Stimulated activated CD8-positive, alpha-beta memory T cell treated with anti-CD3 and anti-CD28 coated beads, Interleukin-4, amount 100 ng/mL, for 24 hours (primary cell): ENCODE data around the gene MACROH2A2.
"Not testable (repeated sequence)": the region's sequence is repeated elsewhere in the genome, so short reads cannot be mapped to it uniquely, and the experiment has no call there.

Experiments
- DNase-seq: peaks from one replicate; pipeline ENCODE4 v3.0.0-alpha.2; 2020; ENCODE audit warnings: low read depth

The MACROH2A2 gene

DNA sequence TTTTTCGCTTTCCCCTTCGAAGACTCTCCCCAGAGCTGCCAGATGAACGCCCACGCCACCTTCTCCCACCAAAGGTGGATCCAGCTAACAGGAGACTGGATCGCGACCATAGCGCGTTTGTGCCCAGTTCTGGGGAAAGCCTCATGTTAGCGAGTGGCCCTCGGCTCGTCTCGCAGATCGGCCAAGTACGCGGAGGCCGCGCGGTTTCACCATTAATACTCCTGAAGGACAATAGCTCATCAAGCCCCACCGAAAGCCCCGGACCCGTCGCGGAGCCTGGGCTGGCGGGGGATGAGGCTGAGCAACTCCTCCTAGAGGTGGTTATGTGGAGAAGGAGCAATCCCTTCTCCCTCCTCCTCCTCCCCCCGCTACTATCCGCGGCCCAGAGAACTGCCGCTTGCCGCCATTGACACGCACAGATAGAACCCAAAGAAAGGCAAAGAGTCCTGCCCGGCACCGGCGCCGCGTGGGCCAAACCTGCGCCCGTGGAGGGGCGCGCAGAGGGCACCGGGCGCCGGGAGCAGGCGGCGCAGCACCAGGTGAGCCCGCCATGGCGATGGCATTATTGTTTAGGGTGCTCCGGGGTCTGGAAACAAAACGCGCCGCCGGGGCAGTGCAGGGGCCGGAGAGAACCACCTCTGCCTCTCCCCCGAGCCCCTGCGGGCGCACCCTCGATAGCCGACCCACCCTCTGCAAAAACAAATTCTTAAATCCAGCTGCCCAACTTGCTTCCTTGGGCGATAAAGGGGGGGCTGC, at the start of gene MACROH2A2:
MACROH2A2 (plus strand) TSS at position 385 of the 756 bp plus-strand sequence. CDS start 22,813 bp downstream, outside the sequence.
- no peak for DNase-seq

DNA sequence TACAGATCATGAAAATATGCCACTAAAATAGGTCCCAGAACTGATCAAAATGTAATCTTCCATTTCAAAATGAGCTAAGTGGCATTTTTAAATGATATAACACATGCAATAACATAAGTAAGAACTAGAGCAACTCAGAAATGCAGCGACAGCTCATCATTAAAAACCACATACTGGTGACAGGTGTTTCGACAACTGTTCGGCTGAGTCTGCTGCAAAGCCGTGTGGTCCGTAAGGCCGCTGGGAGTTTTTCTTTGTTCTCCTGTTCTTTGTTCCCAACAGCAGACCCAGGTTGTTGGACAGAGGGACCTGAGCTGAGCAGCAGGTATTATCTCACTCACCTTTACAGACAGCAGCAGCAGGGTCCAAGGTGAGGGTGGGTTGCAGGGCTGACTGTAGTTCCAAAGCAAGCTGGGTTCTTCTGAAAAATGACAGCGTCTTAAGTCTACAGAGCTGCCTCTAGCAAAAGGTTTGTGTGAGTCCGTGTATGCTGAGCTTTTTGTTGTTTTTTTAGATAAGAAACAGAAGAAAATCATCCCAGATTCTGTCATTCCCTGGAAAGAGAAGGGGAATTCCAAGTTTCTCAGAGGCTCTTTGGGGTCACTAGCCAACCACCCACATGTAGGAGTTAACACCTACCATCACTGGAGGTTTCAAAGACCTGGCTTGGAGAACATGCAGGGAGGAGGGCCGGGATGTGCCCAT, 45.4 kb upstream of the MACROH2A2 start:
- DNase-seq, result no peak

DNA sequence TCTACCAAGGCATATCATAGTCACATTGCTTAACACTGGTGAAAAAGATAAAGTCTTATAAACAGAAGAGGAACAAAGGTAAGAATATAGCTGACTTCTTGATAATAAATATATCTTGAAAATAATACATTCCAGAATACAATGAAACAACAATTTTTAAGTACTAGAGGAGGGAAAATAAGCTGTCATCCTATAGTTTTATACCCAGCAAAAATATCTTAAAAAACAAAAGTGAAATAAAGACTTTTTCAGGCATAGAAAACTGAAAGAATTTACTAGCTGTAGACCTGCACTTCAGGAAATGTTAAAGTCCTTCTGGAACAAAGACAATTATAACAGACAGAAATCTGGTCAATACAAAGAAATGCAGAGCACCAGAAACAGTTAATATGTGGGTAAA, 21.4 kb upstream of the MACROH2A2 start:
- DNase-seq, result no peak

DNA sequence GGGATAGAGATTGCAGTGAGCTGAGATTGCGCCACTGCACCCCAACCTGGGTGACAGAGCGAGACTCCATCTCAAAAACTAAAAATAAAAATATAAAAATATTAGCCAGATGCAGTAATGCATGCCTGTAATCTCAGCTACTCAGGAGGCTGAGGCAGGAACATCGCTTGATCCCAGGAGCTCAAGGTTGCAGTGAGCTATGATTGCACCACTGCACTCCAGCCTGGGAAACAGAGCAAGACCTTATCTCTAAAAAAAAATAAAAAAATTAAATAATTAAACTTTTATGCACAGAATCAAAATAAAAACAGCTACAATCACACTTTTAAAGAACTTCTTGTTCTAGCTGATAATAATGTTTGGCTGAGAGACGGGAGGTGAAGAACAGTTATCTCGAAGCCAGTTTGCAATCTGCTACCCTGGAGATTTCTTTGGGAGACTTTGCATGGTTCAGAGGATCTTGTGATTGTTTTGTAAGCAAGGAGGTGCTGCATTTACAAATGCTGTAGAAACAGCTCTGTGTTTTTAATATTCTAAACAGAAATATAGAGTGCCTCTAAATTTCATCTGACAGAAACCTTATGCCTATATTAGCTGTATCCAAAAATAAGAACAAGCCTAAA, 19.9 kb upstream of the MACROH2A2 start:
- no peak for DNase-seq

DNA sequence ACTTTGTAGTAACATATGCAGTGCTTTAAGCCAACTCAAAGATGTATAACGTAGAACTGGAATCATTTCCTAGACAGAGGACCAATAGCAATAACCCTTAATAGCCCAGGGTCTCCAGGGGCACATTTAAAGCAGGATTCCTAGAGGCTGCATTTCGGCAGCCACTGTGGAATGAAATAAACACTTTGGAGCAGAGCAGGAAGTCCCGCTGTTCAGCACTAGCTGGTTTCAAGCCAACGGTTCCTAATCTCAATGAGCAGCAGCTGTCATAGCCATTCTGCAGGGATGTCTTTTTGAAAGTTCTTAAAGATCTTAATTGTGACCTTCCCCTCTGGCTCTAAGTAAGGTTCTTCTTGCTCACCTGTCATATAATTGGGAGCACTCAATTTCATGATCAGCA, 18.4 kb upstream of the MACROH2A2 start:
- no peak for DNase-seq

DNA sequence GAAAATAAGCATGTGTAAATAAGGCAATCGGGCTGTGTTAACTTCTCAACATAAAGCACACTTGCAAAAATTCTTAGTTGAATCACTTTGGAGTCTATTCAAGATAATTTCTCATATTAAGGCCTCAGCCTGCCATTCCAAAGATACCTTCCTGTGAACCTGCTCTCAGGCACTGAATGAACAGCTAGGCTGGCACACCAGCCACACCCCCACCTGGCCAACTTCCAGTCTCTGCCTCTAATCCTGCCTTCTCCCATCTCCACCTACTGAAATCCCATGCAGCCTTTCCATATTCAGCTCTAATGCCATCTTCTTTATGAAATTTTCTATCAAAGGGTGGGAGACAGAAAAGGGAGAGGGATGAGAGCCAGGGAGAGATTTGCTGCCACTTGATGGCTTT, 17.1 kb upstream of the MACROH2A2 start:
- no peak for DNase-seq

DNA sequence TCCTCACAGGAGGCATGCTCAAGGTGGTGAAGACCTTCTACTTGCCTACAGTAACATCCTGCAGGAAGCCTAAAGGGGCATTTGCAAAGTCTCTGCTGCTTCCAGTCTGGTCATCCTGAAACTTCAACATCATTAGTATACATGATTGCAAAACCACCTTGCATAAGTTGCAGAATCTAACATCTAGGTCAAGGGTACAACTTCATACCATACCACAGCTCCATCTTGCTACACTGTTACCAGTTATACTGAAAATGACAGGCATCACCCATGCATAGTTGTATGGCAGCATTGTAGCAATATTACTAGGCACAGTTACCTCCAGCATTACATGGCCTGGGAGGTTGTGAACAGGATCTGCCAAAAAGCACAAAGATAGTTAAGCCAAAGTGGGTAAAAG, 13.7 kb upstream of the MACROH2A2 start:
- no peak for DNase-seq

DNA sequence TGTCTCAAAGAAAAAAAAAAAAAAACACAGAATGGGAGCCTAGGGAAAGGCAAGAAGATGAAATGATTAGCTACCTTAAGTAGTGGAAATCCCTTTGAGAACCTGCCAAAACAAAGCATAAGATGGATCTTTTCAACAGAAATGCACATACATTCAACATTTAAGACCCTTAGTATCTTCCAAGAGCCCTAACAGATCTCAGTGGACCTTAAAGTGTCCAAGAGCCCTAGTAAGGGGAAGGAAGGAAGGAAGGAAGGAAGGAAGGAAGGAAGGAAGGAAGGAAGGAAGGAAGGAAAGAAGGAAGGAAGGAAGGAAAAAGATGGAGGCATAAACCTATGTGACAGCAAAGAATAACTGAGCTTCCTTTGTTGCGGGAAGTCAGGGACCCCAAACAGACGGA, 11.6 kb upstream of the MACROH2A2 start:
- DNase-seq, result no peak

DNA sequence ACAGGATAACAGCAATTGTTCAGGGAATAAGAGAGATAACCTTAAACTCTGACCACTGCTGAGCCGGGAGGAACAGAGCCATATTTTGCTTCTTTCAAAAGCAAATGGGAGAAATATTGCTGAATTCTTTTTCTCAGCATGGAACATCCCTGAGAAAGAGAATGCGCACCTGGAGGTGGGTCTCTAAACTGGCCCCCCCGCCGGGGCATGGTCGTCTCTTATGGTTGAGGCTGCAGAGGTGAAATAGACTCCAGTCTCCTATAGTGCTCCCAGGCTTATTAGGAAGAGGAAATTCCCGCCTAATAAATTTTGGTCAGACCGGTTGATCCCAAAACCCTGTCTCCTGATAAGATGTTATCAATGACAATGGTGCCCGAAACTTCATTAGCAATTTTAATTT, 10.9 kb upstream of the MACROH2A2 start:
- not testable (repeated sequence) for DNase-seq

DNA sequence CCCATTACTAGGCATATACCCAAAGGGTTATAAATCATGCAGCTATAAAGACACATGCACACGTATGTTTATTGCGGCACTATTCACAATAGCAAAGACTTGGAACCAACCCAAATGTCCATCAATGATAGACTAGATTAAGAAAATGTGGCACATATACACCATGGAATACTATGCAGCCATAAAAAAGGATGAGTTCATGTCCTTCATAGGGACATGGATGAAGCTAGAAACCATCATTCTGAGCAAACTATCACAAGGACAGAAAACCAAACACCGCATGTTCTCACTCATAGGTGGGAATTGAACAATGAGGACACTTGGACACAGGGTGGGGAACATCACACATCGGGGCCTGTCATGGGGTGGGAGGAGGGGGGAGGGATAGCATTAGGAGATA, 5.6 kb upstream of the MACROH2A2 start:
- DNase-seq, result not testable (repeated sequence)

DNA sequence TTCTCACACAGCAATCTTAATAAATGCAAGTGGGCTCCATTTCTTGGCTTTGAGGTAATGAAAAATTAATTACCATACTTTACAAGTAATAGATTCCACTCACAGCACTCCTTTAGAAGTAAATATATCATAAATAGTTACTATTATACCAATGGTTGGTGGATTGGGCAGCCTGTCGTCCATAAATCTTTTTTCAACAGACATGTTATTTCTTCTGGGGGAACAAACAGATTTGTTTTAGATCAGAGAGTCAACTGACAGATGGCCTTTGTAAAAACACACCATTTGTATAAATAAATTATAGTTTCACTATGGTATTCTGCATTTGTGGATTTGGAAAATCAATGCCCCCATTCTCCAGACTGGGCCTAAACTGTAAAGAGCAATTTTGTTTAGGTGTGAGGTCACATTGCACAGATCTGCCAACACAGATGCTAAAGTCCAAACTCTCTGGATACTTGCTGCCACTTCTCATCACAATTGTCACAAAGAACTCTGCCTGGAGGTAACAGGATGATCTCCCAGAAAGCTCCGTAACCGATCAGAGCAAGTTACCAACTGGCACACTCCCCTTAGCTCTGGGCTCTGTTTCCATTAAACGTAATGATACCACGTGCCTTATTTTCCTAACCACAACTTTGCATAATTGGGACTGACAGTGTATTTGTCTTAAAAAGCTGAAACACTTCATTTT, 4.5 kb upstream of the MACROH2A2 start:
- no peak for DNase-seq

DNA sequence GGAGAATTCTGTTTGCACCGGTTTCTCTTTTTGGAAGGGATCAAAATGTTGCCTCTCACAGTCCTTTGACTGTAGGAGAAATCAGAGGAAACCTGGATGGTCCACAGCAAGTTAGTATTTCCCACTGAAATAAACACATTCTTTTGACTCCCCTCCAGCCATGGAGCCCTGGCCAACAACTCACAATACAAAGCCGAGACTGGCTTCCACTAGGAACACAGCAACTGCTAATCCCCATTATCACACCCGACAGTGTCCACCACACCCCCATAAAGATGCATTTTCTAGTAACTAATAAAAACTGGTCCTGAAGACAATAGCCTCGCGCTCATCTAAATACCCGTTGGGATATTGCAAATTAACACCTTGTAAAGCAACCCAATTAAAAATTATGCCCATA, 798 bp upstream of the MACROH2A2 start:
- no peak for DNase-seq

DNA sequence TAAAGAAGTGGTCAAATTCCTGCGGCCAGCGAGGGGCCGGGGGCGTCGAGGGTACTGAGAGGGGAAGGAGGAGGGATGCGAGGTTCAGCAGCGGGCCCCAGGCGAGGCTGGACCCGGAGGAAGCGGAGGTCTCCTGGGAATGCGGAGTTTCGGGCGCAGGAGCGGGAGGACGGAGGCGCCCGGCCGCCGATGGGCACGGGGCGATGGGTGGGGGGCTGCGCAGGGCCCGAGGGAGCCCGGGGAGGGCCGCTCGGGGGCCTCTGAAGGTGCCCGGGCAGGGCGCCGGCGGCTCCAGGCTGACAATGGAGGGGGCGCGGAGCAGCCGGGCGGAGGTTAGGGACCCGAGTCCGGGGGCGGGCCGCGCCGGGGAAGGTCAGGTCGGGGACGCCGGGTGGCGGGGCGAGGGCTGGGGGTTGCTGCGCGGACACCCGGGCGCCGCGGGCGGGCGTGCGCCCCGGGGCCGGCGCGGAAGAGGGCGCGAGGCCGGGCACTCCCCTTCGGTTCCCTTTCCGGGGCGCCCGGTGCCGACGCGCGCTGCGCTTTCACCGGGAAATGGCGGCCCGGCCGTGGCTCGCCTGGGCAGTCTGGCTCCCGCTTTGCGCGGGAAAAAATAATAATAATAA, 683 bp downstream of the MACROH2A2 start:
- no peak for DNase-seq

DNA sequence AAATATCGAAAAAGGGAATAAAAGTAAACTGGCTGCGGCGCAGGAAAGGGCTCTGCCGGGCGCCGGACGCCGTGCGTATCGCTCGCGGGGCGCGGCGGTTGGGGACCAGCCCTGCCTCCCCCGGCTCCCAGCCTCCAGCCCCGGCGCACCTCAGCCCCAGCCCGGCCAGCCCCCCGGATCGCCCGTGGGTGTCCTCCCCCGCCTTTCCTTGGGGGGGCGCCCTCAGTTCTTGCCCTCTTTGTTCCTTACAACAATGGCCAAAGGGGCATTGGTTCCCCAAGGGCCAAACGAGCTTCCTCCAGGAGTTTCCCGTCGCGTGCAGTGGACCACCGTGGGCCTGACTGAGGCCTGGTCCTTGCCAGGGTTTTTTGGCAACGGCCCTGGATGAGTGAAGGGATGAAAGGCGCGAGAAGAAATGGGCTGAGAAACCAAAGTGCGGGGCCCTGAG, 1.2 kb downstream of the MACROH2A2 start:
- no peak for DNase-seq

DNA sequence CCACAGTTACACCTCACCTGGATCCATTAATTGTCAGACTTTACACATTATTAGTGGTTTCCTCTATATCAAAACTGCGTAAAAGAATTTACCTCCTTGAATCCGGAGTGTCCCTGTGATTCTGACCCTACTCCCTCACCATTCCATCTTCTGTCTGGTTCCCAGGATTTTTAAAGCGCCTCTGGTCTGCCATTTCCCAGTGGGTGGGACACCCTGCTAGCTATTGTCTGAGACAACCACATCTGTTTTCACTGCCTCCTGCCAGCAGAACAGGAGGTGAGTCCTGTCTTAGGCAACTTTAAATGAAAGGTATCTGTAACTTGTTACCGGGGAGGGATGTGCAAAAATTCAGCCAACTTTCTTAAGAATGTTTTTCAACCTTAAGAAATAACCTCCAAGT, 2.3 kb downstream of the MACROH2A2 start:
- DNase-seq, result no peak

DNA sequence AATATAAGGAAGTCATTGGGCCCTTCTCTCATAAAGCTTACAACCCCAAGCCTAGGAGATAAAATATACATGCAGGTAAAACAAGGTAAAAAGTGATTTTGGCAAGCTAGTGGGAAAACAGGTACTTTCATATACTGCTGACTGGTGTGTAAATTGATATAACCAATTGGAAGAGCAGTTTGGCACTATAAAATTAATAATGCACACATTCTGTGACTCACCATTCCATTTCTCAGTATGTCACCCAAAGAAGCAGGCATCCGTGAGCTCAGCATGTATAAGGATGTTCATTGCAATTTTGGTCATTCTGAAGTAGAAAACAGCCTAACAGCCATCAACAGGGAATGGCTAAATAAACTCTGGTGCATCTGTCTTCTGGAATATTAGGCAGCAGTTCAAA, 2.9 kb downstream of the MACROH2A2 start:
- no peak for DNase-seq

DNA sequence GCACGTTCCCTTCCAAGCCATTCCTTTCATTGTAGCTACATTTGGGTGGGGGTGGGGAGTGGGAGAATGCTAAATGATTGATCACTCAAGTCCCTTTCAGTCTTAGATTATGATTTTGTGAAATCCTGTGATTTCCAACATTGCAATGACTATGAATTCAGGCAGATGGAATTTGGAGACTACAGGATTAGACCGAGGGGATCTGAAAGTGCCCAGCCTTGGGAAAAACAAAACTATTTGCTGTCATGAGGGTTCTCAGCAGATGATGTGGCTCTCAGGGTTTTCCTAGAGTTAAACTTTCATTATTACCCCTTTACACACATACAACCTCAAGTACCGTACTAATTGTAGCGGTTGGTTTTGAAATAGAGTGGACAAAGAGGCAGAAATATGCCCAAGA, 4.7 kb downstream of the MACROH2A2 start:
- DNase-seq, result no peak

DNA sequence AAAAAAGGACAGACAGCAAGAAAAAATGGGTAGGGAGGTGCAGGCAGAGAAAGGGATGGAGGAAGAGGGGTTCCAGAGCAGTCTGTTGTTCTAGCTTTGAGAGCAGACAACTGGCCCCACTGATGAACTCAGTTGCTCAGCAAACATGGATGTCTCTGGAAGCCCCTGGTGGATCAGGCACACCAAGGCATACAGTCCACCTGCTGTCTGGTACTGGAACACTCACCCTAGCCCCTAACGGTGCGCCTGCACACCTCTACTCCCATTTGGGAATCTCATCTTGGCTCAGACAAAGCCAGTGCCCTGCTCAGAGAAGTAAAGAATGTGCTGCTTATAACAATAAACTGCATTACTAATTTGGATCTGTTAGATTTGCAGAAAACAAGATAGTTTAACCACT, 7.7 kb downstream of the MACROH2A2 start:
- no peak for DNase-seq

DNA sequence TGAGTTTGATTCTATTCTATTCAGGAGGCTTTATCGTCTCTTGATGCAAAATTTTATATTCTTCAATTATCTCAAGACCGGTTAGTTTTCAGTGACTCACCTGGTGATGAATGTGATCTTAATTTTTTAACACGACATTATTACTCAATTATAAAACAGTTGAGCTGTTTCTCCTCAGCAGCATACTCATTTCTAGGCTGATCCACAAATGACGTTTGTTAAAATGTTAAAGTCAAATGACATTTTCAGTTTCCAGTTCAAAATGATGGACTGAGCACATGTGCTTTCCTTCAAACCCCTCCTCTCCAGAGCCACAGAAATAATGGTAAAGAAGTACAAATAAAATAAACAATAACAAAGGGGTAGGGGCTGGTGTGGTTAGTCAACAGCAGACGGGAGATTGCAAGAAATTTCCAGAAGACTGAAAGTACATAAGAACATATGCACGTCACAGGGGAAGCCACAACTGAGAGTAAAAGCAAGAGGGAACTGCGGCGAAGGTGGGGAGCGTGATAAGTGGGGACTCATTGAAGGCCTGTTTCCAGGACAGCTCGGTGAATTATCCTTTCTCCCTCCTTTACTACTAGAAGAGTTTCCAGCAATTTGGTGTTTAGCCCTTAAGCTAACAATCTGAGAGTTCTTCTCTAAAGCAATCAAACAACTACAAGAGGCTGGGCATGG, 10.9 kb downstream of the MACROH2A2 start:
- no peak for DNase-seq

DNA sequence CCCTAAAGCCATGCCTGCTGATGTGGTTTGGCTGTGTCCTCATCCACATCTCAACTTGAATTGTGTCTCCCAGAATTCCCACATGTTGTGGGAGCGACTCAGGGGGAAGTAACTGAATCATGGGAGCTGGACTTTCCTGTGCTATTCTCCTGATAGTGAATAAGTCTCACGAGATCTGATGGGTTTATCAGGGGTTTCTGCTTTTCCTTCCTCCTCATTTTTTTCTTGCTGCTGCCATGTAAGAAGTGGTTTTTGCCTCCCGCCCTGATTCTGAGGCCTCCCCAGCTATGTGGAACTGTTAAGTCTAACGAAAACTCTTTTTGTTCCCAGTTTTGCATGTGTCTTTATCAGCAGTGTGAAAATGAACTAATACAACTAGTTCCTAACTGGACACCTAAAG, 11.8 kb downstream of the MACROH2A2 start:
- DNase-seq, result no peak

DNA sequence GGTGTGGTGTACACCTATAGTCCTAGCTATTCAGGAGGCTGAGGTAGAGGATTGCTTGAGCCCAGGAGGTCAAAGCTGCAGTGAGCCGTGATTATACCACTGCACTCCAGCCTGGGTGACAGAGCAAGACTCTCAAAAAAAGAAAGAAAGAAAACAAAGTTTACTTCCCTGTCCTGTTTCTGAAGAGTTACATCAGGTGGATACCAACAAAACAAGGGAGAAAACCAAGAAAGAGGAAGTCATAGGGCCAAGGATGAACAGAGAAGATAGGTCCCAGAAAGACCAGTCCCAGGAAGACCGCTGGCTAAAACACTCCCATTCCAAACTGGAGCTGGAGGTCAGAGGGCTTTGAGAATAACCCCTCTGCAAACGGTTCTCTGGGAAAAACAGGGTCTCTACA, 13.5 kb downstream of the MACROH2A2 start:
- no peak for DNase-seq

DNA sequence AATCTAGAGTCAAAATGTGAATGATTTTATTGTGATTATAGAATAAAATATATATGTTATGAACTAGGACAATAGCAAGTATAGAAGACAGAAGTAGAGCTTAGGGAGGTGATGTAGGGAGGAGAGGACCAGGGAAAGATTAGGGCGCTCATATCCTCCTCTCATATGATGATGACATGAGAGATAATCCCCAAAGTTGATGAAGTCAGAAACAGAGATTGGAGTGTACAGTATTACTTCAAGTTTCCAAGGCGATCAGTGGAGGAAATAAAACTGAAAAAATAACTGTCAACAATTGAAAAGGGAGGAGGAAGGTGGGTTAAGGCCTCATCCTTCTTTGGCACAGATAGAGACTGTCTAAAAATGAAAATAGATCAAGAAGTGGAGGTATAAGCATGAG, 14.9 kb downstream of the MACROH2A2 start:
- DNase-seq, result no peak
